Muscle layer of colon (tissue), 2 donors: ENCODE measurements around the gene TOMM22.

Experiments
- H3K27ac ChIP-seq: one replicate; pipeline ENCODE4 v1.7.0; 2013; ENCODE audit warnings: low read depth, mild to moderate bottlenecking, low read length, moderate library complexity
- H3K27me3 ChIP-seq, 2 donors: one replicate each; pipeline ENCODE4 v1.7.0; 2013; ENCODE audit warnings: low read length in 2 of 2, mild to moderate bottlenecking in 2 of 2; ENCODE audit not compliant: insufficient read depth in 2 of 2, control insufficient read depth in 1 of 2
- H3K36me3 ChIP-seq: one replicate; pipeline ENCODE4 v1.7.0; 2013; ENCODE audit warnings: mild to moderate bottlenecking, low read length; ENCODE audit not compliant: insufficient read depth
- H3K4me1 ChIP-seq: one replicate; pipeline ENCODE4 v1.7.0; 2013; ENCODE audit warnings: mild to moderate bottlenecking, low read length; ENCODE audit not compliant: insufficient read depth
- H3K4me3 ChIP-seq, 2 donors: one replicate each; pipeline ENCODE4 v1.7.0; 2013; ENCODE audit warnings: low read length in 2 of 2, low read depth in 1 of 2, mild to moderate bottlenecking in 1 of 2, moderate library complexity in 1 of 2
- H3K9ac ChIP-seq: one replicate; pipeline ENCODE4 v1.7.0; 2013; ENCODE audit warnings: low read length
- H3K9me3 ChIP-seq: one replicate; pipeline ENCODE4 v1.7.0; 2013; ENCODE audit warnings: mild to moderate bottlenecking, low read length
- donor health status: abdominal sarcoma.
- donor health status: Adenocarcinoma of cecum.

The TOMM22 gene

GRCh38 chr22:38729946-38730345, 48.2 kb downstream of the TOMM22 start:
- Histone ChIP-seq H3K36me3 (peaks cover 83% of the 10 kb centered on the region), H3K4me3 (no peak overlapping the region)

GRCh38 chr22:38730411-38730871, 48.7 kb downstream of the TOMM22 start:
- Histone ChIP-seq H3K9me3 (no peaks in the 10 kb centered on the region), H3K36me3 (peaks cover 82% of the 10 kb centered on the region), H3K9ac (no peak overlapping the region)

More at GRCh38 chr22:38729946-38730345, 48.2 kb downstream of the TOMM22 start:
- H3K27ac ChIP-seq, result no peak overlapping the region
- no peak overlapping the region for H3K9ac ChIP-seq
- H3K4me1 ChIP-seq, result peaks cover 31% of the 10 kb centered on the region
- H3K27me3 ChIP-seq, result no peaks in the 10 kb centered on the region
- H3K9me3 ChIP-seq, result no peaks in the 10 kb centered on the region

GRCh38 chr22:38731703-38732161, 50.0 kb downstream of the TOMM22 start:
- Histone ChIP-seq H3K9ac (no peak overlapping the region), H3K36me3 (peaks cover 82% of the 10 kb centered on the region), H3K27ac (peak overlapping the region; percentile 45), H3K4me3 (no peak overlapping the region), H3K9me3 (no peaks in the 10 kb centered on the region), H3K4me1 (peaks cover 31% of the 10 kb centered on the region), H3K27me3 (no peaks in the 10 kb centered on the region)

More at GRCh38 chr22:38730411-38730871, 48.7 kb downstream of the TOMM22 start:
- Histone ChIP-seq H3K27ac (no peak overlapping the region), H3K4me3 (no peak overlapping the region), H3K4me1 (peaks cover 31% of the 10 kb centered on the region), H3K27me3 (no peaks in the 10 kb centered on the region)

- Histone ChIP-seq H3K27ac (peak overlapping the region; percentile 37), H3K9me3 (no peaks in the 10 kb centered on the region), H3K36me3 (peaks cover 82% of the 10 kb centered on the region), H3K9ac (no peak overlapping the region), H3K4me3 (no peak overlapping the region), H3K4me1 (peaks cover 31% of the 10 kb centered on the region), H3K27me3 (no peaks in the 10 kb centered on the region)
Measured at GRCh38 chr22:38732251-38732815, 50.6 kb downstream of the TOMM22 start.

DNA sequence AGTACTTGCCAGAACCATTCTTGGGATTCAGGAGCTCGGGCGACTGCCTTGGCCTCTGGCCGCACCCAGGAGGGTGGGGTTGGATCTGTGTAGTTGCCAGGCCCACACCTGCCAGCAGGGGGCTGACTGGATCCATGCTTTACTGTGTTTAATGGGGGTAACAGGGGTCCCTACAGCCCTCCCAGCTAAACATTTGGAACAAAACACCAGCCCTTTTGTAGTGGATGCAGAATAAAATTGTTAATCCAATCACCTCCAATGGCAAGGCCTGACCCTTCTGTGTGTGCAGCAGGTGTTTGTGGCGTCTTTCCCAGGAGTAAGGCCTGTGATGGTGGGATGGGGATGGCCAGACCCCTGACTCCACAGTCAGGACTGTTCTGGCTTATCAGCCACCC, 51.6 kb downstream of the TOMM22 start:
- Histone ChIP-seq H3K4me1 (peaks cover 31% of the 10 kb centered on the region), H3K36me3 (peaks cover 82% of the 10 kb centered on the region), H3K27me3 (no peaks in the 10 kb centered on the region), H3K9ac (no peak overlapping the region), H3K4me3 (peak overlapping the region in 1 of 2 donors; percentile 24), H3K9me3 (no peaks in the 10 kb centered on the region), H3K27ac (peak overlapping the region; percentile 53)

DNA sequence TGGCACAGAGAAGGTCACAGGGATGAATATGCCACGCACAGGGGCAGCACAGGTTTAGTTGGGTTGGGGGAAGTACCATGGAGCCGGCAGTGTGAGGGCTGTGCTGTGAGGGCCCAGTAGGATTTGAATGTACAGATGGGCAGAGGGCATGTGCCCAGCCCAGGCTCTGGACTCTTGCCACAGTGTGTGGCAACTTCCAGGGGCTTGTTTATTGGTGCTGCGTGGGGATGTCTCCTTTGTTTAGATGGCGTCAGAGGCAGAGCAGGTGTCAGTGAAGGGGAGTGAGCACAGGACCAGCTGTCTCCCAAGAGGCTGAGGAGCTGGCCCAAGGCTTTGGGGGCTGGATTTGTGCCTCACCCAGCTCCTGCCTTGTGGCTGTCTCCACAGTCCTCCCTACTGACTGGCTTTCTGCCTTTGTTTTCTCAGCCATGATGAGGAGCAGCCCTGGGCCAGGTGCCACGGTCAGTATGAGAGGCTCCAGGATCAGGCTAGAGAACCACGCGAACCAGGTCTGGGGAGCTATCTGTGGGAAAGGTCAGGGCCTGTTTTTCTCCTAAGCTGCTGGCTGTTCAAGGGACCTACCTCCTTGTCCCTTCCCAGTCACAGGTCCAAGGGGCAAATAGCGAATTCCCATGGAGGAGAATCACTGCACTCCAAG, 52.1 kb downstream of the TOMM22 start:
- H3K4me1 ChIP-seq, result peaks cover 31% of the 10 kb centered on the region
- H3K4me3 ChIP-seq, result peak overlapping the region in 1 of 2 donors; percentile 24
- H3K27ac ChIP-seq, result peak overlapping the region; percentile 53
- H3K9me3 ChIP-seq, result no peaks in the 10 kb centered on the region
- H3K27me3 ChIP-seq, result no peaks in the 10 kb centered on the region
- H3K9ac ChIP-seq, result peak overlapping the region; percentile 14
- H3K36me3 ChIP-seq, result peaks cover 82% of the 10 kb centered on the region

- peak overlapping the region; percentile 53 for H3K27ac ChIP-seq
- H3K4me3 ChIP-seq, result no peak overlapping the region
- peak overlapping the region; percentile 14 for H3K9ac ChIP-seq
- peaks cover 31% of the 10 kb centered on the region for H3K4me1 ChIP-seq
- H3K27me3 ChIP-seq, result no peaks in the 10 kb centered on the region
- H3K36me3 ChIP-seq, result peaks cover 82% of the 10 kb centered on the region
- no peaks in the 10 kb centered on the region for H3K9me3 ChIP-seq
Measured at GRCh38 chr22:38734421-38735100, 52.8 kb downstream of the TOMM22 start.
